UCSD-AML1 (cell line): ENCODE results near the gene SMURF2.
"Not testable (repeated sequence)": the region's sequence is repeated elsewhere in the genome, so short reads cannot be mapped to it uniquely, and the experiment has no call there.

ENCODE experiments used
- DNase-seq: peaks from one replicate; lab custom pipeline; 2025; ENCODE audit not compliant: unreplicated experiment; lab: John Stamatoyannopoulos, UW

Gene SMURF2

DNA sequence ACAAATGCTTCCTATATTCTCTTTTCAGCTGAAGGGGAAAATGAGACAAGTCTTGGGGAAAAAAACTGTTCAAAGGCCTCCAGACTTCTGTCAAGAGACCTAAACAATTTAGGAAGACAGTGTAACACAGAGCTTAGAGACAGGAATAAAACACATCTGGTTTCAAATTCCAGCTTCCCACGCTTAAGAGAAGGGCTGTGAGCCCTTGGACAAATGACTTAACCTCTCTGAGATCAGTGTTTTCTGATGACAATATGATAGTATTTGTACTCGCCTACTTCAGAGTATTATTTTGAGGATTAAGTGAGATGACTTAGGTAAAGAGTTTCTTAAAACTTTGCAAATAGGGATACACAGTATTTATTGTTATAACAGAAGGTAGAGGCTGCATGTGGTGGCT is 29.5 kb downstream of the SMURF2 start:
- no peak for DNase-seq

DNA sequence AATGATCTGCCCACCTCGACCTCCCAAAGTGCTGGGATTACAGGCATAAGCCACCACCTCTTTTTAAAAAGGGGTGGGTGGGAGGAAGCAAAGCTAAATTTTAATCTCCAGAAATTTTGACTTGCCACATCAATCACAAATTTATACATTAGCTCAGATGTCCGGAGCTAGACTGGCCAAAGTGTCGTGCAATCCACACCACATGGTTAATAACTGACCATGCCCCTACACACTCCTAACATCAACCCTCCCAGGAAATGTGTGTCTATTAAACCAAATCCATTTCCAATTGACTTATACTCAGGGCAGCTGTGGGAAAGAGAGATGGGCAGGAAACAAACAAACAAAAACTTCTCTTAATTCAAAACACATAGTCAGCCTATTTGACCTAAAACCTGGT is 29.9 kb downstream of the SMURF2 start:
- DNase-seq = no peak

DNA sequence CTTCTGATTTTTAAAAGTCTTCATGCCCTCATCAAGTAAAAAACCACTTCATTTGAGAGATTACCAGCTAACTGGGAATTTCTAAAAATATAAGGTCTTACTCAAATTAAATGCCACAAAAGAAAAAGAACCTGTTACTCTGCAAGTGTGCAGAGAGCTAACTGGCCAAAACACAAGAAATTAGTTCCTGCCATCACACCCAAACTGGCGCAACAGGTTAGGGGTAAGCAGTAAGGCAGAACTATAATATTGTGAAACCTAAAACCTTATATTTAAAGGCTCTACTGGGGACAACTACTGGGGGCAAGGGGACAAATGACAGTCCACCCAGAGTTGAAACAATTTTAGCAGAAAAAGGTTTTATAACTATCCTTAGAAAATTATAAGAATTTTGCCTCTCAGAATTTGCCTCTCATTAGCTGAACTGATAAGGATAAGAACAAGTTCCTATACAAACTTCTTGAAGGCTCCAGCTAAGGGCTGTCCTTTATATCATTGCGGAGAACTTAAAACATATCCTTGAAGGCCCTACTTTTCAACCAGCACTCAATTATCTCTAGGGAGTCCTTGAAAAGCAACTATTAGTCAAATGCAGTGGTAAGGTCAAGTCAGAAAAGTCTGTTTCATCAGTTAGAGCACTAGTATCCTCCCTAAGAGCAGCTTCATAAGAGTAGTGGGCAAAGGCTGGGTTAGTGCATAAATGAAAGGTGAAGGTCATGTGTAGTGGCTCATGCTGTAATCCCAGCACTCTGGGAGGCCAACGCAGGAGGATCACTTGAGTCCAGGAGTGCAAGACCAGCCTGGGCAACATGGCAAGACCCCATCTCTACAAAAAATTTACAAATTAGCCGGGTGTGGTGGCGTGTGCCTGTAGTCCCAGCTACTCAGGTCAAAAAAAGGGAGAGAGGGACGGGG is 31.5 kb downstream of the SMURF2 start:
- DNase-seq = no peak

DNA sequence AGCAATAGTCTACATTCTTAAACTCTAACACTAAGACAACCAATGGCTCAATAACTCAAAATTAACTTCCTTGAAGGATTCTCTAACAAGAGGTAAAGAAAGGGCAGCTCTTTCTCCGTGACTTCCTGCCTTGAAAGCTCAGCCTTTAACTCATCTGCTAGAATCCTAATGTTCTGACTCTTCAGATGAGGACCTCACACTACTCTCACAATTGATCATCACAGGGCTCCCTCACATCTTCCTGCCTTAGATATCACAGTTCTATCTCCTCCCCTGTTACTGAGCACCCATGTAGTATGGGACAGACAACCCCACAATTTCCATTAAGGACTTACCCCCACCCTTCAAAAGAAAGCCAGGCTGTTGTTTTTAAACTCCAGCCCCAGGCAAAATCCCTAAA is 33.5 kb downstream of the SMURF2 start:
- DNase-seq = no peak

DNA sequence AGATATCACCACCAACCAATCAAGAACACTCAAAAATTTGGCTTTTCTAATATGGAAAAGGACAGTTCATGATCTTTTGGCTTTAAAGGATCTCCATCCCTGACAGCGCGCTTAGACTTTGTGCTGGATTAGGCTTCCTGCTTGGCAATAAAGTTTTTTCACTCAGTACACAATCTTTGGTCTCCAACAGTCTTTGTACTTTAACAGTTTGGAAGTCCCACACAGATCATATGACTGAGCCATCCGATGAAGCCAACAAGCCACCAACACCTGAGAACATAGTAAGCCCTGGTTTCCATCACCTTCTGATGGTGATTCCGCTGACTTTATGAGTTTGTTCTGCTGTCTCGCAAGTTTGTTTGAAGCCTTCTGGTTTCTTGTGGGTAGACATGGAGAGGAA is 34.3 kb downstream of the SMURF2 start:
- no peak for DNase-seq

- no peak for DNase-seq
Measured at GRCh38 chr17:64626827-64627226, 35.3 kb downstream of the SMURF2 start.

DNA sequence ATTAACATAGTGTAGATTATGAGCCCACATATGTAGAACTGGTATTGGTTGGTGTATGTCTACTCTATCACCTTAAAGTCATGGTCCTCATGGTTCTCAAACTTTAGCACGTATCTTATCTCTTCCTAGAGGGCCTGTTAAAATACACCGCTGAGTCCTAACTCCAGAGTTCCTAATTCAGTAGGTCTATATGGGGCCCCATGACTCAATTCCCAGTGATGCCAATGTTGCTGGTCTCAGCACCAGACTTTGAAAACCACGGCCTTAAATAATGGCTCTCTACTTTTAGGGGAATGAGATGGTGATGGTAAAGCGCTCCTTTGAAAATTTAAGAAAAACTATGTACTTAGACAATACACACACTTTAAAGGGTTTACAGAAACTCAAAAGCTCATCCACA is 36.6 kb downstream of the SMURF2 start:
- DNase-seq = no peak

GRCh38 chr17:64622931-64623654 is 39.0 kb downstream of the SMURF2 start:
- no peak for DNase-seq

DNA sequence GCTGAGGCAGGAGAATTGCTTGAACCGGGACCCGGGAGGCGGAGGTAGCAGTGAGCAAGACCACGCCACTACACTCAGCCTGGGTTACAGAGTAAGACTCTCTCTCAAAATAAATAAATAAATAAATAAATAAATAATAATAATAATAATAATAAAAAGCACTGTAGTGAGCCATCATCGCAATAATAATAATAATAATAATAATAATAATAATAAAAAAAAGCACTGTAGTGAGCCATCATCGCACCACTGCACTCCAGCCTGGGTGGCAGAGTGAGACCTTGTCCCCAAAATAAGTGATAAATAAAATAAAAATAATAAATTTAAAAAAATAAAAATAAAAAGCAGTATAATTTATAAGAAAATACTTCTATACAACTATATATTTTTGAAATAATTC is 40.3 kb downstream of the SMURF2 start:
- no peak for DNase-seq

DNA sequence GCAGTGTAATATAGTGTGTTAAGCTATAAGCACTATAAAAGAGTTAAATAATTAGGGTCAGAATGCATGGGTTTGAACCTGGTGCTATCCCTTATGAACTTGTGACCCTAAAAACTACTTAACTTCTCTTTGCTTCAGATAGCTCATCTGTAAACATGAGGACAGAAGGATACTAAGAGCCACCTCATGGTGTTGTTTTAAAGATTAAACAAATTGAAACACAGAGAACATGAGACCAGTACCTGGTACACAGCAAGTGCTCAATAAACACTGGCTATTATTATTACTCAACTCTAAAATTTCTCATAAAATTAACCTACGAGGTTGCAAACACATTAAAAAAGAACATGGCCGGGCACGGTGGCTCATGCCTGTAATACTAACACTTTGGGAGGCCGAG is 43.3 kb downstream of the SMURF2 start:
- DNase-seq = no peak

GRCh38 chr17:64617125-64617780 is 44.9 kb downstream of the SMURF2 start:
- DNase-seq = no peak

DNA sequence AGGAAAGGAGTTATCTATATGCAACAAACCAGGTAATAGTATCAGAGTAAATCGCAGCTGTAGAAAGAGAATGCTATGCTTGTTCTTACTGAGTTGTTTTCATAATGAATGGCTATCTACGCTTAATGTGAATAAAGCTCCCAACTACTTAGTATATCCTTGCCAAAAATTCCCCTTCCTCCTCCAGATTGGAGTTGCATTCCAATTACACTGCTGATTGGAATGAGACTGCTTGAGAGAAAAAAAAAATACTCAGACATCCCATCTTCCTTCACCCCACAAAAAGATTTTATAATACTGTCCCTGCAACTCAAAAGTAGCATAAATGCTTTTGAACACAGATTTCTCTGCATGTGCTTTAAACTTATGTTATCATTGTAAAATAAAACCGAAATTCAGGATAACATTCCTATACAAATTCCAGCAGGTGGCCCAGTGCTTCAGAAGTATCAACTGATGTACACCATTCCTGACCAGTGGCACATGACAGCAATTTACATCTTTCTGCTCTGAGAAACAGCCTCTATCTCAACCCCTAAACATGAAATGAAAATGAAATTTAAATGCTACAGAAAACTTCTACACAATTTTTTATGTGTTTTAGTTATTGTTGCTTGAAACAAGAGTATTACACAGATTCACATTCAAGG is 47.0 kb downstream of the SMURF2 start:
- DNase-seq = no peak

- DNase-seq = no peak
Measured at GRCh38 chr17:64614266-64615027, 47.7 kb downstream of the SMURF2 start.

- no peak for DNase-seq
Measured at GRCh38 chr17:64611369-64611768, 50.7 kb downstream of the SMURF2 start.

GRCh38 chr17:64610244-64610643 is 51.9 kb downstream of the SMURF2 start:
- DNase-seq = not testable (repeated sequence)

GRCh38 chr17:64608571-64608981 is 53.5 kb downstream of the SMURF2 start:
- DNase-seq = no peak

- no peak for DNase-seq
Measured at GRCh38 chr17:64607862-64608565, 54.1 kb downstream of the SMURF2 start.

DNA sequence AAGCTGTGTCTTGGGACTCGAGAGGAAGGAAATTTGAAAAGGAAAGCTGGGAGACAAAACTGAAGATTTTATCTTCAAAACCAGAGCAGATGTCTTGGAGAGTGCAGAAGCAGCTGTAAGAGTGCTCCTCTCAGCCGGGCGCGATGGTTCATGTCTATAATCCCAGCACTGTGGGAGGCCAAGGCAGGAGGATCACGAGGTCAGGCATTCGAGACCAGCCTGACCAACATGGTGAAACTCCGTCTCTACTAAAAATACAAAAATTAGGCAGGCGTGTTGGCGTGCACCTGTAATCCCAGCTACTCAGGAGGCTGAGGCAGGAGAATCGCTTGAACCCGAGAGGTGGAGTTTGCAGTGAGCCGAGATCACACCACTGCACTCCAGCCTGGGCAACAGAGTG is 57.6 kb downstream of the SMURF2 start:
- DNase-seq = not testable (repeated sequence)

DNA sequence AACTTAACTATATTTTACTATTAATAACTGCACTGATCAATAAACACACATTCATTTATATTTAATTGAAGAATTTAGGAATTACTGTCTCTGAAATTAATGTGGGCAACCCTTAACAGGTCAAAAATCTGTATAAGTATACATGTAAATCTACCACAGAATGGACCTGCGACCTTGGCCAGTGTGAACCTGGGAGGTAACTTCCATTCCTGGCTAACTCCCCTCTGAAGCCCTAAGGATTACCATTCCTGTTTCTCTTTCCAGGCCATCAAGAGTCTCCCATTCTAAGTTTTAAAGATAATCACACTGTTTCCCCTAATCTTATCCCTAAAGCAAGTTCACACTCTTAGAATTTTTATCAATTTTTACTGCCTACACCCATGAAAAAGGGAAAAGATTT is 58.1 kb downstream of the SMURF2 start:
- DNase-seq = no peak

GRCh38 chr17:64599827-64600226 is 62.3 kb downstream of the SMURF2 start:
- DNase-seq = no peak
